Measurements from ENCODE around the gene SYT5. TPM values are rescaled to one million over a fixed set of nuclear protein-coding genes. Genes with fewer than 3 reads are reported as not detected.
"Not testable (repeated sequence)": the region's sequence is repeated elsewhere in the genome, so short reads cannot be mapped to it uniquely, and the experiment has no call there.

Gene SYT5
- total RNA-seq, 1 experiment from 2014 or later: not detected

GRCh38 chr19:55172318-55172717, 7.8 kb downstream of the SYT5 start:
- DNase-seq (ENCODE audit: low read depth): not testable (repeated sequence)

- no peak for DNase-seq (ENCODE audit: low read depth)
Observed at GRCh38 chr19:55171440-55171839, 8.6 kb downstream of the SYT5 start.

DNA sequence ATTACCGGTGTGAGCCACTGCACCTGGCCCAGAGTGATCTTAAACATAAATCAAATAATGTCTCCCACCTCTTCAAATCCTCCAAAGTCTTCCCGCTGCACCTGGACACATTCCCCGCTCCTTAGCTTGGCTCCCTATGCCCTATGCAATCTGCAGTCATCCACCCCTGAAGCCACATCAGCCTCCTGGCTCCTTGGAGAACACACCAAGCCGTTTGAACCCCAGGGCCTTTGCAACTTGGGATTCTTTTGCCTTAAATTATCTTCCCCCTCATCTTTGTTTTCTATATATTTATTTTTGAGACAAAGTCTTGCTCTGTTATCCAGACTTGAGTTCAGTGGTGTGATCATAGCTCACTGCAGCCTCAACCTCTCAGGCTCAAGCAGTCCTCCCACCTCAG, 11.0 kb downstream of the SYT5 start:
- DNase-seq (ENCODE audit: low read depth): no peak

DNA sequence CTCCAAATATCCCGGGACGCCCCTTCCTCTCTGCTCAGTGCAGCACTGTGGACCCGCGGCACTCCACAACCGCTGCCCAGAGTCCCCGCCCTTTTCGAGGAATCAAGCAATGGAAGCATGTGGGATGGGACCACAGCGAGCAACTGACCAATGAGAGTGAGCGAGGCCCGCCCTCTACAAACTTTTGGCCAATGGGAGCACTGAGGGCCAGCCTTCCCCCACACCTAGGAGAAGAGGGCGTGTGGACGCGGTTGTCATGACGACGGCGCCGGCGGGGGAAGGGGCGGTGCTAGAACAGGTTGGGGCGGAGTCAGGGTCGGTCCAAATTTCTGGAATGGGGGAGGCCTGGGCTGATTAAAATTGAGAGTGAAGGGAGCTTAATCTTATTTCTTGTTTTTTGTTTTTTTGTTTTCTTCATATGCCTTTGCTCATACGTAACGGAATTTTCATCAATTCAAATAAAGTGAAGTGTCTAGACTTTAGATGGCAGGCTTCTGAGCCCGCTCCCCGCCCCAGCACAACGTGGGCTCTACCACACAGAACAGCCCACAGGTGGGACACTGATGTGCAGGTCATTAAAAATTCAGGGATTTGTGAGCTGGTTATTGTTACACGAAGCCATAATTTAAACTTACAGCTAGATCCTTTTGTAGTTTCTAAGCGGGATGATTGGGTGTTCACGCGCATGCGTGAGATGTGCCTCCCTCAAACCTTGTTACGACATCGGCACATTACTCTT, 13.4 kb downstream of the SYT5 start, which contains the start of gene DNAAF3:
Gene DNAAF3 (minus strand): TSS at position 84 of the 739 bp plus-strand sequence. CDS start 200 bp downstream, outside the sequence.
- DNase-seq (ENCODE audit: low read depth): peak; percentile 99

- peak; percentile 90 for DNase-seq (ENCODE audit: low read depth)
Observed at GRCh38 chr19:55165952-55166529, 14.0 kb downstream of the SYT5 start.

- no peak for DNase-seq (ENCODE audit: low read depth)
Observed at GRCh38 chr19:55161571-55162322, 18.3 kb downstream of the SYT5 start.

DNA sequence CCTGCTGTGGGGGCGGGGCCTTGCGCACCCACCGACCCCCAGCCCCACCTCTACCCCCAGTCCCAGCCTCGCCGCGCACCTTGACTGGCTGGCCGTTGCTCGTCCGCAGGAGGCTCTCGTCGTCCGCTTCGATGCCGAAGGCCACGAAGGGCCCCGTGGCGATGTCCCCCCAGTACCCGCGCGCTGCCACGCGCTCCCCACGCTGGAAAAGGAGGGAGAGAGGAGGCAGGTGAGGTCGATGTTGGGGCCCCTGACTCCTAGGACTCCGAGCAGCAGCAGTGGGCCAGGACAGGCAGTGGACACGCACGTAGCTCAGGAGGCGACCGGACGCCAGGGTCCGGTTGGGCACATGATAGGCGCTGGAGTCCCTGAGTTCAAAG, 19.1 kb downstream of the SYT5 start:
- DNase-seq (ENCODE audit: low read depth): no peak

DNA sequence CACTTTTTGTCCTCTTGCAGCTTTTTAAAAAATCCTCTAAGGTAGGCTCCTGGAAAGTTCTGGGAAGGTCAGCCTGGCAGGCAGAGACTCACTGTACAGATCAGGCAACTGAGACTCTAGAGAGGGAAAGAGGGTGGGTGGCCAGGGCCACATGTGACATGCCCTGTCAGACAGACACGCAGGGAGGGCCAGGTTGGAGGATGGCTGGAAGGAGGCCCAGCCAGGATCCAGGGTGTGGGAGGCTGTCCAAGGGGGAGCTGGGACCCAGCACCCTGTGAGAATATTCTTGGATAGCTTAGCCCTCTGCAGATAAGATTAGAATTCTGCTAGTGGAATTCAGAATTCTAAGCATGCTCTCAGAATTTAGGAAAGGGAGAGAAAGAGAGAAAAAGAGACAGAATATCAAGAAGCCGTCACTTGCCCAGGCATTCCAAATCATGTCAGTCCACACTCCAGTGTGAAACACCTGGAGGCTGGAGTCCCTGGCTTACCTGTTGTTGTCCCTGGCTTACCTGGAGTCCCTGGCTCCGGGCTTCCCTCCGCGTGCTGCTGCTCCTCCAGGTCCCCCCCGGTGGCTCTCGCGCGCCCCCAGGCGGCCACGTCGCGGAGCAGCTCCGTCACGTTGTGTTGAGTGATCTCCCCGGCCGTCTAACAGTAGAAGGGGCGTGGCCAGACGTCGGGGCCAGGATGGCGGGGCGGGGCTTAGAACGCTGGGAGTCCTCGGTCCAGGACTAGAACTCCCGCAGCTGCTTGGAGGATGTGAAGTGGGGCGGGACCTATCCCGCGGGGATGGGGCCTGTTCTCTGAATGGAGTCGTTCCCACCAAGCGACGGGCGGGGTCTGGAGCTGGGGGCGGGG, 19.7 kb downstream of the SYT5 start:
- peak; percentile 95 for DNase-seq (ENCODE audit: low read depth)

GRCh38 chr19:55158848-55159749, 21.0 kb downstream of the SYT5 start:
- DNase-seq (ENCODE audit: low read depth): peak; percentile 92

- no peak for DNase-seq (ENCODE audit: low read depth)
Observed at GRCh38 chr19:55158423-55158822, 21.7 kb downstream of the SYT5 start.

DNA sequence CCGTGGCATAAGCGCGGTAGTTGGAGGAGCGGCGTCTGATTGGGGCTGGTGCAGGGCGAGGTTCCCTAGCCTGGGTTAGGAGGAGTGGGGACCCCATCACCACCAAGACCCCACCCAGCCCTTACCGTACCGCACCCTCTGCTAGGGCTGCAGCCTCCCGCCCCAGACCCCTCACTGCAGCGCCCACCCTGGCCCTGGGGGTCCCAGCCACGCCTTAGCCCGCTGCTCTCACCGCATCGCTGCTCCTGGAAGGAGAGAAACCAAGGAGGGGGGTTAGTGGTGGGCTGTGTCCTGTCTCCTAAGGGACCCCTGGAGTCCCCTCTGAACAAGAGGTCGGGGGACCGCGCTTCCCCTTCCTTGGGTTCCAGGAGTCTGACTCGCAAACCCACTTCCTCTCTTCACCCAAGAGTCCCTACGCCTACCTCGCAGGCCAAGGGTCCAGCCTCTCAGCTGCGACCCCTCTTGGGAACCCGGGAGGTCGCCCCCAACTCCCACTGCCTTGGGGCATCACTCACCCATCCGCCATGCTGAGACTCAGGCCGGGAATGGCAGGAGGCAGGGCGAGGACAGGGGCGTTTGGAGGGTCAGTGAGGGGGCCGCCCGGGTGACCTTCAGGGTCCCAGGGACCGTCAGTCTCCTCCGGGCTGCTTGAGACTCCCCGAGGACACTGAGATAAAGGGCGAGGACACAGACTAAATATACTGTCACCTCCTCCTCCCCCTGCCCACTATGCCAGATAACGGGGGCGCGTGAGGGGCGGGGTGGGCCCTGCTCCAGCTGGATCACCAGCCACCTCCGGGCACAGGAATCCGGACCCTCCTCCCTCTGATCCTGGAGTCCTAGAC, 22.8 kb downstream of the SYT5 start, which contains the start of gene TNNI3:
Gene TNNI3 (minus strand): TSS at position 669 of the 845 bp plus-strand sequence. CDS start 143 bp downstream, at position 526.
- no peak for DNase-seq (ENCODE audit: low read depth)

GRCh38 chr19:55156202-55157063, 23.7 kb downstream of the SYT5 start:
- DNase-seq (ENCODE audit: low read depth): peak; percentile 63

DNA sequence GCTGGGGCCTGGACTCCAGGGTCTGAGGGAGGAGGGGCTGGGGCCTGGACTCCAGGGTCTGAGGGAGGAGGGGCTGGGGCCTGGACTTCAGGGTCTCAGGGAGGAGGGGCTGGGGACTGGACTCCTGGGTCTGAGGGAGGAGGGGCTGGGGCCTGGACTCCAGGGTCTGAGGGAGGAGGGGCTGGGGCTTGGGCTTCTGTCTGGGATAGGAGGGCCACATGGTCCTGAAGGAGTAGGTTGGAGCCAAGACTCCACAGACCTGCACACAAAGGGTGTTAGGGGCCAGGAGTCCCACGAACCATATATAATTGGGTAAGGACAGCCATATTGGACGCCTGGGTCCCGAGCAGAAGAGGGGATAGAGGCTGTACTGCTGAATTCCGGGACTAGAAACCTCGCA, 24.3 kb downstream of the SYT5 start:
- DNase-seq (ENCODE audit: low read depth): not testable (repeated sequence)

DNA sequence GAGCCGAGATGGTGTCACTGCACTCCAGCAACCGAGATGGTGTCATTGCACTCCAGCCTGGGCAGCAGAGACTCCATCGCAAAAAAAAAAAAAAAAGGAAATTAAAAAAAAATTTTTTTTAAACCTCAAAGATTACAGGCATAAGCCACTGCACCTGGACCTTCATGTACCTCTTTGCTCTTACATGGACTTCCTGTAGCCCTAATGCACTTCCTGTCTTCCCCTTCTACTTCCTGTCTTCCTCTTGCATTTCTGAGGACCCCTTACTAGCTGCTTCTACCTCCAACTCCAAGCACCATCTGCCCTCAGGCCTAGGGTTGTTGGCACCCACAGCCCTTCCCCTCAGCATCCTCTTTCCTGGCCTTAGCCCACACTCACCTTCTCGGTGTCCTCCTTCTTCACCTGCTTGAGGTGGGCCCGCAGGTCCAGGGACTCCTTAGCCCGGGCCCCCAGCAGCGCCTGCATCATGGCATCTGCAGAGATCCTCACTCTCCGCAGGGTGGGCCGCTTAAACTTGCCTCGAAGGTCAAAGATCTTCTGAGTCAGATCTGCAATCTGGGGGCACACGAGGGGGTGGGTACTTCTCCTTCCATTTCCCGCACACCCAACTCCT, 26.3 kb downstream of the SYT5 start:
- no peak for DNase-seq (ENCODE audit: low read depth)

GRCh38 chr19:55152017-55152416, 28.1 kb downstream of the SYT5 start:
- no peak for DNase-seq (ENCODE audit: low read depth)

- DNase-seq (ENCODE audit: low read depth): no peak
Observed at GRCh38 chr19:55149078-55150003, 30.7 kb downstream of the SYT5 start, which contains the start of gene TNNT1. TNNT1 (minus strand) TSS chr19:55149206; CDS start chr19:55147157, 2,049 bp downstream.
